ENCODE data around the gene SNX8. TPM values are rescaled to one million over a fixed set of nuclear protein-coding genes. Genes with fewer than 3 reads are reported as not detected.

Gene SNX8
- total and polyA plus RNA-seq, 9 of the 15 experiments (the other 6 are each of a cell fraction or from before 2014, with no cell fraction given) = 2.7 to 51.6 (median 16.9) TPM

GRCh38 chr7:2353113-2353935 is 39.1 kb upstream of the SNX8 start (continued):
- TF ChIP-seq CREB3 (tag; conservative IDR thresholded peaks at IDR 0.05; ENCODE audit: low read depth) (peak; percentile 88; the same call in 1 of the 2 replicates), CAMTA2 (CRISPR knock-in tag; conservative IDR thresholded peaks at IDR 0.05) (no peak)

- no peak for ATAC-seq
- DNase-seq (ENCODE audit: extremely low read depth in 1 of 4, low spot score in 3 of 4) = peak in 1 of 4 experiments; percentile 19
- intact Hi-C loops (cut with micrococcal nuclease) (loop anchor here (5.0 kb wide), 1 partner anchor 249 kb away; no protein-coding TSS in a partner anchor), in situ Hi-C loops (cut with MboI) (no loop called here)
- Histone ChIP-seq H3K4me3 (no peak overlapping the region), H3K9me1 (ENCODE audit: control insufficient read depth, insufficient read depth, low read length) (no peaks in the 10 kb centered on the region), H2AFZ (ENCODE audit: low read depth, low read length) (peak overlapping the region; percentile 25; the same call in 1 of the 2 replicates), H3K27ac (ENCODE audit: extremely low read depth, low read depth, low read length) (peak overlapping the region; percentile 32; the same call in 1 of the 3 replicates), H3K27me3 (ENCODE audit: control insufficient read depth in 2 of 2, insufficient read depth in 2 of 2, low read length in 2 of 2) (no peaks in the 10 kb centered on the region), H3K36me3 (ENCODE audit: control insufficient read depth, insufficient read depth, low read length) (peaks cover 5% of the 10 kb centered on the region; the same call in 2 of the 3 replicates), H3K4me2 (ENCODE audit: insufficient read depth, low read length) (no peak overlapping the region), H3K9me3 (replicated peaks; ENCODE audit: control insufficient read depth, insufficient read depth, low read depth, low read length) (no peaks in the 10 kb centered on the region), H3K4me1 (replicated peaks in 1 of 2; ENCODE audit: control insufficient read depth in 2 of 2, insufficient read depth in 2 of 2, low read length in 2 of 2) (peaks cover 11 to 33% of the 10 kb centered on the region in 2 experiments; a peak in 4 of 5 replicates), H3K79me2 (ENCODE audit: control insufficient read depth, insufficient read depth, low read length) (peaks cover 25% of the 10 kb centered on the region), H4K20me1 (replicated peaks; ENCODE audit: control insufficient read depth, insufficient read depth, low read length) (peaks cover 7% of the 10 kb centered on the region; the same call in 1 of the 2 replicates), H3K9ac (ENCODE audit: insufficient read depth in 1 of 2, low read depth in 2 of 2, low read length in 2 of 2) (peak overlapping the region in 1 of 2 experiments; percentile 3; a peak in 1 of 4 replicates)
- BruUV-seq (replicated peaks) = no TSS peak
- 77% methylated on average over 12 of the region's 12 CpGs for WGBS (ENCODE audit: insufficient coverage, low coverage, missing lambda C conversion rate)
- TF ChIP-seq NR2C2 (CRISPR knock-in tag; IDR thresholded peaks at IDR 0.05) = no peak
- no peak for TF ChIP-seq NR2C2 (tag; IDR thresholded peaks at IDR 0.05)
- TF ChIP-seq TGIF2 (CRISPR knock-in tag; IDR thresholded peaks at IDR 0.05) = no peak
- TF ChIP-seq CEBPB (tag; IDR thresholded peaks at IDR 0.05) = peak; percentile 43; the same call in 1 of the 2 replicates
- TF ChIP-seq ZBTB5 (IDR thresholded peaks at IDR 0.05) = no peak
- no peak for FAIRE-seq
- ChIA-PET POLR2A (no interaction called here), CTCF (ENCODE audit: low intra/inter-chr PET ratio) (no interaction called here)
These were observed 36.6 kb upstream of the SNX8 start for GRCh38 chr7:2350861-2351260.

Measured in K562 (cell line).